ENCODE results near the gene AFAP1.

The AFAP1 gene

DNA sequence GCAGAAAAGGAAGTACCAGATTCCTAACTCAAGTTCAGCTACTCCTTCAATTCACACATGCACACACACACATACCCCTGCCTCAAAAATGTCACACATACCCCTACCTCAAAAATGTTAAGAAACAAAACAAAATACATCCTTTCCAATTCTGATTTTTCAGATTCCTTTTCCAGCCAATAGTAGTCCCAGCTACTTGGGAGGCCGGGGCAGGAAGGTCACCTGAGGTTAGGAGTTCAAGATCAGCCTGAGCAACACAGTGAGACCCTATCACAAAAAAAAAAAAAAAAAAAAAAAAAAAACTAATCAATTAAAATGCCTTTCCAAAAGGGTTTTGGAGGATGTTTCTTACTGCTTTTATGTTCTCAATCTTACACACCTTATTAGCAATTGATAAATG is 138.0 kb downstream of the AFAP1 start:
- Histone ChIP-seq H3K27me3 (no peaks in the 10 kb centered on the region), H3K9me3 (peaks cover 3% of the 10 kb centered on the region; the same call in 1 of the 2 replicates), H3K4me1 (no peaks in the 10 kb centered on the region), H3K36me3 (peaks cover 49% of the 10 kb centered on the region), H3K4me3 (ENCODE audit: low read depth, low read length) (no peak overlapping the region)
- DNase-seq: no peak
- TF ChIP-seq, protein P1, sequence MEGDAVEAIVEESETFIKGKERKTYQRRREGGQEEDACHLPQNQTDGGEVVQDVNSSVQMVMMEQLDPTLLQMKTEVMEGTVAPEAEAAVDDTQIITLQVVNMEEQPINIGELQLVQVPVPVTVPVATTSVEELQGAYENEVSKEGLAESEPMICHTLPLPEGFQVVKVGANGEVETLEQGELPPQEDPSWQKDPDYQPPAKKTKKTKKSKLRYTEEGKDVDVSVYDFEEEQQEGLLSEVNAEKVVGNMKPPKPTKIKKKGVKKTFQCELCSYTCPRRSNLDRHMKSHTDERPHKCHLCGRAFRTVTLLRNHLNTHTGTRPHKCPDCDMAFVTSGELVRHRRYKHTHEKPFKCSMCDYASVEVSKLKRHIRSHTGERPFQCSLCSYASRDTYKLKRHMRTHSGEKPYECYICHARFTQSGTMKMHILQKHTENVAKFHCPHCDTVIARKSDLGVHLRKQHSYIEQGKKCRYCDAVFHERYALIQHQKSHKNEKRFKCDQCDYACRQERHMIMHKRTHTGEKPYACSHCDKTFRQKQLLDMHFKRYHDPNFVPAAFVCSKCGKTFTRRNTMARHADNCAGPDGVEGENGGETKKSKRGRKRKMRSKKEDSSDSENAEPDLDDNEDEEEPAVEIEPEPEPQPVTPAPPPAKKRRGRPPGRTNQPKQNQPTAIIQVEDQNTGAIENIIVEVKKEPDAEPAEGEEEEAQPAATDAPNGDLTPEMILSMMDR (IDR thresholded peaks at IDR 0.05; ENCODE audit: low read depth, low read length): no peak

DNA sequence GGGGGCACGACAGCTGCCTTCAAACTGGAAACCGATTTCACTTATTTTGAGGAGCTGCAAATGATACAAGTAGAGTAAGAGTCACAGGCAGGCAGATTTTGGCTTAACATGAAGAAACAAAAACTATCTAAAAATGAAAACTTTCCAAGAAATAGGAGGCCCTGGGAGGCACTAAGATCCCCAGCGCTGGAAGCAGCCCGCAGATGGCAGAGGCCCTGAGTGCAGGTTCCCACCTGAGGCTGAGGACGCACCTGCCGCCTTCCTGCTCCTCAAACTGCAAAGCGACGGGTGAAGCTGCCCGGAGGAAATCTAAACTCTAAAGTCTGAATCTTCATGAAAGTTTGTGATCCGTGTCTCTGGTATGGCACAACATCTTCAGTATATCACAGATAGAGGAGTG is 138.7 kb downstream of the AFAP1 start:
- Histone ChIP-seq H3K36me3 (peaks cover 52% of the 10 kb centered on the region), H3K27me3 (no peaks in the 10 kb centered on the region), H3K4me1 (no peaks in the 10 kb centered on the region), H3K4me3 (ENCODE audit: low read depth, low read length) (no peak overlapping the region), H3K9me3 (peaks cover 3% of the 10 kb centered on the region; the same call in 1 of the 2 replicates)
- TF ChIP-seq, protein P1 (IDR thresholded peaks at IDR 0.05; ENCODE audit: low read depth, low read length): no peak
- no peak for DNase-seq

DNA sequence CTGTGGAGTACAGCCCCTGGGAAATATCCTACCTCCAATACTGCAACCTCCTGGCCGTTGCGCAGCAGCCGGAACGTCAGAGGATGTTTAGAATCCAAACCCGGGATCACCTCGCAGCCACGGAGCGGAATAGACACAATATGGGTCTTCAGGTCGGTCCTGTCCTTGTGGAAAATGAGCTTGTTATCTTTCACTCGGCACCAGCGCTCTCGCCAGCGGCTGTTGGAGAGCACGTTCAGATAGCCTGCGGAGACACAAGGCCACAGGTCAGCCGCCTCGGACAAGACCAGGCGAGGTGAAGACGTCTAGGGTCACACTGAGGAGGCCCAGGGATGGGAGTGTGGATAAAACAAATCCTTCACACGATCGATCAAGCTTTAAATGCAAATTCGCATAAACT is 139.3 kb downstream of the AFAP1 start:
- no peaks in the 10 kb centered on the region for H3K4me1 ChIP-seq
- peaks cover 53% of the 10 kb centered on the region for H3K36me3 ChIP-seq
- TF ChIP-seq, protein P1 (IDR thresholded peaks at IDR 0.05; ENCODE audit: low read depth, low read length): no peak
- no peak for DNase-seq
- no peaks in the 10 kb centered on the region for H3K27me3 ChIP-seq
- H3K9me3 ChIP-seq: peaks cover 3% of the 10 kb centered on the region; the same call in 1 of the 2 replicates
- H3K4me3 ChIP-seq (ENCODE audit: low read depth, low read length): no peak overlapping the region

DNA sequence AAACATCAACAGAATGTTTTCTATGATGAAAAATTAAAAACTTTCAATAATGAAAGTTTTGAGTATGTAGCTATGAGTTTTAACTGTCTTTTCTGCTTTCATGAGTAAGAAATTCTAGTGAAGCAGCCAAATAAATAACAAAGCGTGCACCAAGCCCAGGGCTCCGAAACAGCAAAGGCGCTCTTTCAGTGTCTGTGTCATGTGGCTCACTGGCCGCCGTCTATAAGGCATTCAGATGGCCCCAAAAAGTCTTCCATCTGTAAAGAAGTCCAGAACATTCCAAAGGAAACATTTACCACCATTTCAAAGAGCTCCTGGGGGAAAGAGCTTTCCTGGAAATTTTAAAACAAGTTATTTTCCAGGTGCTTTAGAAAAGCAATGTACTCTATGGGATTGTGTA is 139.9 kb downstream of the AFAP1 start:
- DNase-seq: no peak
- peaks cover 51% of the 10 kb centered on the region for H3K36me3 ChIP-seq
- TF ChIP-seq, protein P1 (IDR thresholded peaks at IDR 0.05; ENCODE audit: low read depth, low read length): no peak
- no peaks in the 10 kb centered on the region for H3K4me1 ChIP-seq
- no peak overlapping the region for H3K4me3 ChIP-seq (ENCODE audit: low read depth, low read length)
- H3K27me3 ChIP-seq: no peaks in the 10 kb centered on the region
- peaks cover 3% of the 10 kb centered on the region; the same call in 1 of the 2 replicates for H3K9me3 ChIP-seq

DNA sequence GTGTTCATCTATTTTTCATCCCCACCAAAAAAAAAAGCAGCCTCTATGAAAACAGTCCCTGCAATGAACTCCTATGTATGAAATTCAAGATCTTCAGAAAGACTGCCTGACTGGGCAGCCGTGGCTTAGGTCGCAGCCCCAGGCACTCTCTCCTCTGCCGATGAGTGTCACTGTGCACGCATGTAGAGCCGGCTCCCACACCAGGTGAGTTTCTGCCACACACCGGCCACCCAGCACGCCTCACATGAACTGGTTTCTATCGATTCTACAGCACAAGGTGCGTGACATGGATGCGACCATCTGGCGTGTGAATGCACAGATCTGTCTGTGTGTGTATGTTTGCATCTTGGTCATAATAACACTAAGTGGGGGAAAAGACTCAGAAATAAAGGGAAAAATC is 140.4 kb downstream of the AFAP1 start:
- Histone ChIP-seq H3K9me3 (peaks cover 3% of the 10 kb centered on the region; the same call in 1 of the 2 replicates), H3K27me3 (no peaks in the 10 kb centered on the region), H3K36me3 (peaks cover 51% of the 10 kb centered on the region), H3K4me1 (no peaks in the 10 kb centered on the region), H3K4me3 (ENCODE audit: low read depth, low read length) (no peak overlapping the region)
- TF ChIP-seq, protein P1 (IDR thresholded peaks at IDR 0.05; ENCODE audit: low read depth, low read length): no peak
- DNase-seq: no peak

DNA sequence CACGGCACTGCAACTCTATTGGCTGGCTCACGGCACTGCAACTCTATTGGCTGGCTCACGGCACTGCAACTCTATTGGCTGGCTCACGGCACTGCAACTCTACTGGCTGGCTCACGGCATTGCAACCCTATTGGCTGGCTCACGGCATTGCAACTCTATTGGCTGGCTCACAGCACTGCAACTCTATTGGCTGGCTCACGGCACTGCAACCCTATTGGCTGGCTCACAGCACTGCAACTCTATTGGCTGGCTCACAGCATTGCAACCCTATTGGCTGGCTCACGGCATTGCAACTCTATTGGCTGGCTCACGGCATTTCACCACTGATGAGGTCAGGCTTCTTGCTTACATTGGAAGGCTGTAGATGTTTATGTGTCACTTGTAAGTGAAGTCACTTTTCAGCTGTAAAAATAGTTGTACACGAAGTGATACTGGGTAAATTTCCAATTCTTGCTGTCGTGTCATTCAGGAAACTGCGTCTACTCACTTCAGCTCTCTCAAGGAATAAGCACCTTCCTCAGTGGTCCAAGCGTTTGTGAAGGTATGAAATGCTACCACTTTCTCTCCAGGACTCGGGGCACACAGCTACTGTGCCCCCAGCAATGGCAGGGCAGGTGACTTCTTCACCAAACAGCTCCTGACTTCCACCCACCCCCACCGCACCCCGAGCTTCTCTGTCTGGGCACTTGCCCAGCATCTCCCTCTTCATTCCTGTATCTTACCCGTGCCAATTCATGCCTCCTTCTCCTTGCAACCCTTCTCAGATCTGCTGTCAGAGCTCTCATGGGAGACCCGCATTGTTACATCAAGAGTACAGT is 141.3 kb downstream of the AFAP1 start:
- Histone ChIP-seq H3K4me3 (ENCODE audit: low read depth, low read length) (no peak overlapping the region), H3K27me3 (no peaks in the 10 kb centered on the region), H3K4me1 (no peaks in the 10 kb centered on the region), H3K36me3 (peaks cover 59% of the 10 kb centered on the region), H3K9me3 (peaks cover 3% of the 10 kb centered on the region; the same call in 1 of the 2 replicates)
- no peak for DNase-seq
- TF ChIP-seq, protein P1 (IDR thresholded peaks at IDR 0.05; ENCODE audit: low read depth, low read length): no peak

Measured in BE2C (cell line).